ENCODE measurements around the gene NPAS3.

The NPAS3 gene

DNA sequence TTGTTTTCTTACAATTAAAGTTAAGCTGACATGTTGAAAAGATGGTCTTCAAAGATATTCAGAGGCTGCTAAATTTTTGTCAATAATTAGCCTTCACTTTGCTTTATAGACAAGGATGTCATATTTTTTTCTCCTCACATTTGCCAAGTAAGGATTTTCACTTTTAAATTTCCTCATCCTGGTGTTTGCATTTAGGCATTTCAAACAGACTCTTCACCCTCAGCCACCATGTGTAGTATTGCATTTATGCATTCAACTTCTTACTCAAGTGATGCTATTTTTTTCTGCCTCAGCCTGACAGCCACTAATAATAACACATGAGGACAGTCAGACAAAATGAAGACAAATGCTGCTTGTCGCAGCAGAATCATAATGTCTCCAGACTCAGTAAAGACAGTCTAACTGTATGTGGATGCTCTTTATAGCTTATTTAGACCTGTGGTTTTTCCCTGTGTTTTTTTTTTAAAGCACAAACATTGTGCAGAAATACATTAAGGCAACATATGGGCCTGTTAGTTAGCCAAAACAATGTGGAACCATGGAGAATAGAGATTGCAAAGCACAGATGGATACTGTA lies 481.5 kb downstream of the NPAS3 start:
- in situ Hi-C loops (cut with MboI; ENCODE audit: low sequenced_read_pairs), result no loop called here

DNA sequence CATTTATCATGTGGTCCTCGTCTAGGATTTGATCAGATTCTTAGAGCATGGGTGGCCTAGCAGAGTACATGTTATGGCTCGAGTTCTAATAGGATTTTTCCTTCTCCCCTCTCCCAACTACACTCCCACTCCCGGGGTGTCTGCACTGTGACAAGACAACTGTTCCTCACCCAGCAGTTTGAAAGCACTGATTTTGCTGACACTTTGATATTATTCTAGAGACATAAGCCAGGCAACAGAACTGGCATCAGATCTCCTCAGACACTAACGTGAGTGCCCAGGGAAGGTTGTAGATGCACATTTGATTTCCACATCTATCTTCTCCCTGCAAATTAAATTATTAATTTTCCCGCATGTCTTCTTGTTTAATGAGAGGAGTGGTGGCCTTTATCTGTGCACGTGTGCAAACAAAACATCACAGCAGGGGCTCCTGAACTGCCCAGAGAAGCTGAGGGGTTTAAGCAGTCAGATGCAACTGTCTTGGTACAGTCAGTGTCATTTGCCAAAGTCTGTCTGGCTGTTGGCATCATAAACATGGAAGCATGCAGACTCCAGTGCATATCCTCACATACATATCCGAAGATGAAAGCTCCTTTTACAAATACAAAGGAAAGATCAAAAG lies 491.8 kb downstream of the NPAS3 start:
- in situ Hi-C loops (cut with MboI; ENCODE audit: low sequenced_read_pairs), result no loop called here

DNA sequence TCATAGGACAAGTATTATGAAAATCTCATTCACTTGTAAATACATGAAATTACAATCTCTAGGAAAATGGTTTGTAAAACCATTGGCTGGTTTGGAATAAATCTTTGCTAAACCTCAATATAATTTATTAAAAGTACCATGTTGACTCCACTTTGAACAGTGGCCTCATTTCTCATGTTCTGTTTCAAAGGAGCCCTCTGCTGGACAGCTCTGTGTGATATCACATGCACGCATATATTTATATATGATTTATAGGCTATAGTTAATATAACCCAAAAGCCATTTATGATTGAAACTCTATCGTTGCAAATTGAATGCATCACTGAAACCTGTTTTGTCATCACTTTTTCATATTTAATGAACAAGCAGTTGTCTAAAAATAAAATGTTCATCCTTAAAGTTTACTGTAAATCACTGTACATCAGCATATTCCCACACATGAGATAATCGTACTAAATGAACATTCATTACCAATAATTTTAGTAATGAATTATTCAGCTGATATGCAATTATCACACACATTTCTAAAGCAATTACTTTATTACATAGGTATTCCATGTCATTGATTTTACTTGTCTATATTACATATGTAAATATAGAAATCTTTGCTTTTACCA lies 493.8 kb downstream of the NPAS3 start:
- in situ Hi-C loops (cut with MboI; ENCODE audit: low sequenced_read_pairs), result no loop called here

DNA sequence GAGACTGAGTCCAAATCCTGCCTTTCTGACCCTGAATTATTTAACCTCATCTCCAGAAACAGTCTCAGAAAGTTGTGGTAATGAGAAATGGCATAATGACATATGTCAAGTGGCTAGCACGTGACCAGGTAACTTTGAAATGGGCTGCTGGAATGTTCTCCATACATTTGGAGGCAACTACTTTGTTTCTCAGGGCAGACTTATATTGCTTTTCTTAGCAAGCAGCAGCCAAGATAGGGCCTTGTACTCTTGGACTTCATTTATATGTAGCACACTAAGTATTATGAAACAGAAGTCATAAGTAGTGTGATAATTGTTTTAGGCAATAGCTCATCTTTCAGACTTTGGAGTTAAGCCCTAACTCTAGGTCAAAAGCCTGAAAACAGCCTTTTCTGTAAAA lies 494.7 kb downstream of the NPAS3 start:
- in situ Hi-C loops (cut with MboI; ENCODE audit: low sequenced_read_pairs), result no loop called here

DNA sequence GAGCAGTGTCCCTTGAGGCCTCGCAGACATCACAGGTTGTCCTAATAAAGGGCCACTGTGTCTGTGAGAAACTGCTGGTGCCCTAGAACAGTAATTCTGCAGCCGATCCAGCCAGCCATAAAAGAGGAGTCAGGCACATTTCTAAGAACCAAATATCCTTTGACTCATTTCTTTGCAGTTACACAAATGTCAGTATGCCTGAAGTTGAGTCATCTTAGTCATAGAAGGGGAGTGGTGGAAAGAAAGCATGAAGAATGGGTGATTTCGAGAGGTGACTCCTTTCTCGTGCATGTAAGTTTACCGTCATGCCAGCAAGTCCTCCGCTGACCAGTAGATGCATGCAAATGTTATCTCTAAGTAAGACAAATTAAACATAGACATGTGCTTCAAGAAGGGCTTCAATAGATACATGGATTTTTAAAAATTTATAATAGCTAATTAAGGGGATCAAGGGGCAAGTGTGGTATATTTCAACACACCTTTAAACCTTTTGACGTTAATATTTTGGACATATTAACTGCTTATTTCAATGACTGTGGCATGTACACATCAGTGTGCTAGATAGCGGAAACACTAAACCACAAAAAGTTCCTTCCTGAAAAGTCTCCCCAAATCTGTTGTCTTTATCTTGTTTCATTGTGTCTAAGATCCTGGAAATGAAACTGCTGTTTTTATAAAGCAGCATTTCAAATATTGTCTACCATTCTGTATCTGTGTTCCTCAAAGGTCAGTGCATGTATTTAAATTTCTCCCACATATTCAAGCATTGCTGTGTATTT lies 497.4 kb downstream of the NPAS3 start:
- in situ Hi-C loops (cut with MboI; ENCODE audit: low sequenced_read_pairs), result no loop called here

DNA sequence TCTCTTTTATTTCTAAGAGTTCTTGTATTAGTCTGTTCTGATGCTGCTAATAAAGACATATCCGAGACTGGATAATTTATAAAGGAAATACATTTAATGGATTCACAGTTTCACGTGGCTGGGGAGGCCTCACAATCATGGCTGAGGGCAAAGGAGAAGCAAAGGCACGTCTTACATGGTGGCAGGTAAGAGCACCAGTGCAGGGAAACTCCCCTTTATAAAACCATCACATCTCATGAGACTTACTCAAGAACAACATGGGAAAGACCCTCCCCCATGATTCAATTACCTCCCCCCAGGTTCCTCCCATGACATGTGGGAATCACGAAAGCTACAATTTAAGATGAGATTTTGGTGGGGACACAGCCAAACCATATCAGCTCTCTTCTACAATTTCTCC lies 503.0 kb downstream of the NPAS3 start:
- in situ Hi-C loops (cut with MboI; ENCODE audit: low sequenced_read_pairs), result no loop called here

DNA sequence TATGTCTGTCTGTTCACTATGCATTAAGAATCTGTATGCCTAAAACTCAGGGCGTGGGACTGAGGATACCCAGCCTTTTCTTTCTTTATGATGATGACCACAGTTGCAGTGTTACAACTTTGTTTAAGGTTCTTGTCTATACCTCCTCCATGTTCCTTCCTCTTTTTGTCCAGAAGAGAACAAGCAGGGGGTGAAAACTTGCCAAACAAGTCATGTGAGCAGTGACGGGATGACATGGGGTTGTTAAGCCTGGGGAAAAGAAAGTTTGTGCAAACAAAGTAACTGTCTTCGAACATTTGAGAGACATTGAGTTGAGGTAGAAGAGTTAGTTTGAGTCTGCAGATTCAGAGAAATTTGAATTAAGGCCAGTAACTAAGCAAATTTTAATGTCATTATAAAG lies 505.5 kb downstream of the NPAS3 start:
- in situ Hi-C loops (cut with MboI; ENCODE audit: low sequenced_read_pairs), result no loop called here

DNA sequence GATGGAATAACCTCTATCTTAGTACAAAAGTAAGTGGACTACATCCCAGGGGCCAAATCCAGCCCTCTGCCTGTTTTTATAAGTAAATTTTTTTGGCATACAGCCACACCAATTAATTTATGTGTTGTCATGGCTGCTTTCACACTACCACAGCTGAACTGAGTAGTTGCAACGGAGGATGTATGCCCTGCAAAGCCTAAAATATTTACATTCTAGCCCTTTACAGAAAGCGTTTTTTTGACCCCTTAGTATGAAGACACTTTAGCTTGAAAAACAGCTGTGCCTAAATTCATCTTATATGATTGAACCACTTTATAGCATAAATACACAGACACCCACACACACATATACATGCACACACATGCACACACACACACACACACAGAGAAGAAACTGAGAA lies 510.6 kb downstream of the NPAS3 start:
- in situ Hi-C loops (cut with MboI; ENCODE audit: low sequenced_read_pairs), result no loop called here

DNA sequence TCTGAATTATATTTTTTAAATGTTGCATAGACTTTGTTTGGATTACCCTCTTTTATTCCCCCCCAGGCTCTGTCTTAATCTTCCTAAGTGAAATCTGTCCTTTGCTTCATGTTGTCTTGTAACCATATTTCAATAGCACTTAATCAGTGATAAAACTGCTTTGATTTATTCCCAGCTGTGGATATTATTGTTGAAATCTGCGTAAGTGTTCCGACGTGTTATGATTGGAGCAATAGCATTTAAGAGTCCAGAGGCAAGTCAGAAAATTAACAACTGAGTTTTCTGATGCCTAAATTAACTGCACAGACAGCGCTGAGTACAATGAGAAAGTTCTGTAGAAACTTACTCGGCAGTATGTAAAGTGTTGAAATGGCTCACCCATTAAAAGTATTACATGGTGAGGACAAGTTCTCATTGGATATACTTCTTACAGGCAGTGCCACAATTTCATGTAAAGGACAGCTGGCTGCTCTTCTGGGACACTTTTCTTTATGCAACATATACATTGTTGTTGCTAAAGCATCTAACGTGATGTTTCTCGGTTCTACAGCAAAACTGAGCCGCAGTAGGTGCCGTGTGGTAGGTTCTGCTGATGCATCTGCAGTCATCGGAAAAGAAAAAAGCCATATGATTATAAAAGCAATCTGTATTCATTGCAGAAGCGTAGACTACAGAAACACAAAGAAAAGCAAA lies 511.2 kb downstream of the NPAS3 start:
- in situ Hi-C loops (cut with MboI; ENCODE audit: low sequenced_read_pairs), result no loop called here

DNA sequence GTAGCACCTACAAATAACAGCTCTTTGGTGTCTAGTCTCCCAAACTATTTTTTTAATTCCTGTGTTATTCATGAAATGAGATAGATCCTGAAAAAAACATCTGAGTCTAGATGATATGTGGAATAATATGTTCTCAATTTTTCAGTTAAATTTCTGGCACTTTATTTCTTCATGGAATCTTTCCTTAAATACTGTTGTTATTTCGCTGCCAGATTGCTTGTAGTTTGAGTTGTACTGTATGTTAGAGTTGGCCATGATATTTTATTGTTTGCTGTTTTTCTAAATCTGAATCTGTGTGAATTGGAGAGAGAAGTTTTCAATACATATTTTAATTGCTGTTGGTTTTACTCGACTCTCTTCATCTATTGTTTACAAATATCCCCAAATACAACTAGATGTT lies 511.7 kb downstream of the NPAS3 start:
- in situ Hi-C loops (cut with MboI; ENCODE audit: low sequenced_read_pairs), result no loop called here

DNA sequence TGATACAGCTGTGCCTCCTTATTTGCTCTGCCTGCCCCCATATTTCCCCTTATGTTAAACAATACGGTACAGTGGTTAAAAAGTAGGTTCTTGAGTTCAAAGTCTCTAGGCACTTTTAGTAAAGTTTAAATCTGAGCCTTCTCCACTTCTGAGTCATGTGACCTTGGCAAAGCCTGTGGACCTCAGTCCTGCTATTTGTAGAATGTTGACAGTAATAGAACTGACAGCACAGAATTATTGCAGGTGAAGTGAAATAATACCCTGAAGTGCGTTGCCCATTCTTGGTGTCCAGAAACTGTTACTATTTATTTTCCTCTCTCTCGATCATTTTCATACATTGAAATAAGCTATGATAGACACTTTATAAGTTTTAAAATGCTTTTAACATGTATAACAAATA lies 512.5 kb downstream of the NPAS3 start:
- in situ Hi-C loops (cut with MboI; ENCODE audit: low sequenced_read_pairs), result no loop called here

DNA sequence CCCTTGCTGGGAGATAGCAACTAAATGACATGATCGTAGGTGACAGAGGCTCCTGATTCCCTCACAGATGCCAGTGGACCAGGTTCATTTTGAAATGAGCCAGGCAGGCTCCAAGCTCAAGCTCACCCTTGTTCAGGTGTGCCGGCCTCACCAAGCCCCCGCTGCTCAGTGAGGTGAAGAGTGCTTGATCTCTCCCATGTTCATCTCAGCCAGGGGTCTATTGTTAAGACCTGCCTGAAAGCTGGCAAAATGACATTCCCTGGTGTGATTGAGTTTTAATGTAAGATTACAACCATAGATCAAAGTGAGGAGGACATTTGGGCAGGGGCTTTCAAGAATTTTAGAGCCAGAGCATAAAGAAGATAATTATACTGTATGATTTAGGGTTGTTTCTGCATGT lies 514.3 kb downstream of the NPAS3 start:
- in situ Hi-C loops (cut with MboI; ENCODE audit: low sequenced_read_pairs), result no loop called here

DNA sequence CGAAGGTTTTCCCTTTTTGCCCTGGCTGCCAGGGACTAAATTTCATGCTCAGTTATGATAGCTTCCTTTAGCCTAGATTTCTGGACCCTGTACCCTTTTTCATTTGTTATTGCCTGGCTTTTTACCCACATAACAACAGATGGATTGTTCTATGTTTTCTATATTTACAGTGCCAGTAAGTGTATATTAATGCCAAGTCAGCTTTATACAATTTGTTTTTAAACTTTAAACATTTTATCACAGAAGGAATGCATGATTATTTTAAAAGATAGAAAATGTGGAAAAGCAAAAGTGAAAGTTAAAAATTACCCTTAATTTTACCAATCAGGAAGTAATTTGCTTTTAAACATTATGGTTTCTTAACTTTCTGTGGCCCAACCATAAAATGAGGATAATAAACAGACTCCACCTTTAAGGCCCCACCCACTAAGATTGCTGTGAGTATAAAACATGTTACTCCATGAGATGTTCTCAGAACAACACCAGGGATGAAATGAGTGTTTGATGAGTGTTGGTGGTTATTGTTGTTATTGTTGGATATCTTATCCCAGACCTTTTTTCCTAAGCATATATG lies 515.4 kb downstream of the NPAS3 start:
- in situ Hi-C loops (cut with MboI; ENCODE audit: low sequenced_read_pairs), result no loop called here

DNA sequence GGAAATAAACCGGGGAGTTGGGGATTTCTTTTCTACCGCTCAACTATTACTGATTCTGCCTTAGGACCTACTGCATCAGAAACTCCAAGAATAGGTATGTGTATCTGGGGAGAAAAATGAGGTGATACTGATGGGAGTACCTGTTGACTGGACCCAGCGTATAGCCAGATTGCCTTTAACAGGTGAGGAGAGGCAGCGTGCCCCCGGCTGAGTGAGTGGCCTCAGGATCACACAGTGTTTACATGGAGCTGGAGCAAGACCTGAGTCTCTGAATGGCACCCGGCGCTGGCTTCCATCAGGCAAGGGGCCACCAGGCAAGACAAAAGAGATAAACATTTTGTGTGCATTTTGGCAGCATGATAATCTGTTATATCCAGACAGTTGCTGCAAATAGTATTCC lies 516.0 kb downstream of the NPAS3 start:
- in situ Hi-C loops (cut with MboI; ENCODE audit: low sequenced_read_pairs), result no loop called here

DNA sequence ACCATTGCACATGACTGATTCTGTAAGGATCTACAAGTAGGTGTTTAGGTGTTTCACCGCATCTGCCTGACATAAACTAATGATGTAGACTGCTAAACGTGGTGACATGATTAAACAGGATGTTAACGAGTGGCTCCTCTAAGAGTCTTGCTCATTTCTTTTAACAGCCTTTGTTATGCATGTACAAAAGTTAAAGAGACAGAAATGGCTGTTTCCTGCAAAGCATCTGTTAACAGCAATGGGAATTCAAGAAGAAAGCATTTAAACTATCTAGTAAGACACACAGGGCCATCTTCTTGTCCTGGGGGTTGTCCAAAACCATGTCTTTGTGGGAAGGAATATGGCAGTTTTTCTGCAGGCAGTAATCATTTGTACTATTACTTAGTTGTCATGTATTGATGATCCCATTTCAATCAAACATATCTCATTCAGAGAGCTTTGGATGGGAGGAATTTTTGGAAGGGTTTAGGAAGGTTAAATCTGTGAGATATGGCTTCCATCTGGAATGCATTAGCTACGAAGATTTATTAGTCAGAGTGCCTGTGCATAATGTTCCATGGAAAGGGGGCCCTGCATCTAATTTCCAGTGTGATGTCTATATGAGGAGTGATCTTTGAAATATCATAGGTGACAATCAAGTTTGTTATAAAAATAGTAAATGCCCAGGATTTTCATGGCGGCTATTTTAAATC lies 517.1 kb downstream of the NPAS3 start:
- in situ Hi-C loops (cut with MboI; ENCODE audit: low sequenced_read_pairs), result no loop called here

DNA sequence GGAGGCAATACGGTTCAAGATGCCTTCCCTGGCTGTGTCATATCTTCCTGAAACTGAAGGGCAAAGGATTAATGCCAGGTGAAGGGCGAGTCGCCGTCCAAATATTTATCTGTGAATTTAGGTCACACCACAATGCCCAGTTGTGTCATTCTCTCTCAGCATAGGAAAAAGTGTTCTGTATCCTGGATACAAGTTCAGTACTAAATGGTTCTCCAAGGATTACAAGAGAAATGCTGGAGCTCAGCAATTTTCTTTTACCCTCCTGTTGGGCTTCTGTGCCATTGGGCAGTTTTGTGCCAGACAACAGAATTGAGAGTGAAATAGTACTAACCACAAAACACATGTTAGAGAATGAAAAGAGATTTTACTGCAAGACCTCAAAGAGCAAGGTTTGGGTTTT lies 518.3 kb downstream of the NPAS3 start:
- in situ Hi-C loops (cut with MboI; ENCODE audit: low sequenced_read_pairs), result no loop called here

DNA sequence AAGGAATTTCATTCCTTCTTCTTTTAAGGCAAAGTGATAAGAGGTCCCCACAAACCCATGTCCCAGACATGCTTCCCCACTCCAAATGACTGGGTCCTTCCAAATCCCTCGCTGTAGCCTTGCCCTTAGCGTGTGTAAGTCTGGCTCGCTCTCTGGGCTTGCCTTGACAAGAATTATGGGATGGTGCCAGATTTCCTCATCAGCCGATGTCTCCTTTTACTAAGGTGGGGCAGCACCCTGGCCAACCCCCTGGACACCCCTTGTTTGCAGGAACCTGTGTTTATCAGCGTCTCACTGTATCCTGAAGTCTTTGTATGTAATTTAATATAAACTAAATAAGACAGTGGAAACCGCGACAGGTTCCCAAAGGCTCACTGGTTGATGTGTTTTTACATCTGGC lies 518.9 kb downstream of the NPAS3 start:
- in situ Hi-C loops (cut with MboI; ENCODE audit: low sequenced_read_pairs), result no loop called here

DNA sequence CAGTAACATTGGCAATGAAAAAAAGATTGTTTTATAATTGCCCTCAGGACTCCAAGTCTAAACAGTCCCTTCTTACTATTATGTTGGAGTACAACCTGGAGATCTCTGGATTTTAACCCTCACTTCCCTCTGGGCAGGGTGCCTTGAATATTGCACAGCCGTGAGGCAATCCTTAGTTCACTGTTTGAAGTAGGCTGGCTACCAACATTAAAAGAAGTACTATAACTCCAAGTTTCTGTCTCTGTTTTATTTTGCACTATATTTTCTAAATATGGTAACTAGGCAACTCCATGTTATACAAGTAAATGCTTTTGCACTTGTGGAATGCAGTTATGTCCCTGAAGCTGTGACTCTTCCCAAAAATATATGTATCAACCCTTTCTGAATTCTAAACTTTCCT lies 521.5 kb downstream of the NPAS3 start:
- in situ Hi-C loops (cut with MboI; ENCODE audit: low sequenced_read_pairs), result no loop called here

DNA sequence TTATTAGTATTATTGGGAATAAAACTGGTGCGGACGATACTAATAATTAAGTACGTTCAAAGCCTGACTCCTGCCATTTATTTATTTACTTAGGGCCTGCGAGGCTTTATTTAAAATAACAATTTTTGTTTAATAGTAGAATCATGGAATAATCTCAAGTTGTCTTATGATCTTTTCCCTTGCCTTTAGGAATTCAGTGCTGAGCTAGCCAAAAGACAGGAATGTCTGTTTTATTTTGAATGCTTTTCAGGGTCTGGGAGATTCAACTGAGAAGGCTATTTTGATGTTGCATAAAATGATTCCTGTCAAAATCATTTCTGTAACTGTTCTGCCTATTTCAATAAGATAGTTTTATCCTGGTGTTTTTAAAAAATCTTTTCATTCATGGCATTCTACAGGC lies 522.4 kb downstream of the NPAS3 start:
- in situ Hi-C loops (cut with MboI; ENCODE audit: low sequenced_read_pairs), result no loop called here

DNA sequence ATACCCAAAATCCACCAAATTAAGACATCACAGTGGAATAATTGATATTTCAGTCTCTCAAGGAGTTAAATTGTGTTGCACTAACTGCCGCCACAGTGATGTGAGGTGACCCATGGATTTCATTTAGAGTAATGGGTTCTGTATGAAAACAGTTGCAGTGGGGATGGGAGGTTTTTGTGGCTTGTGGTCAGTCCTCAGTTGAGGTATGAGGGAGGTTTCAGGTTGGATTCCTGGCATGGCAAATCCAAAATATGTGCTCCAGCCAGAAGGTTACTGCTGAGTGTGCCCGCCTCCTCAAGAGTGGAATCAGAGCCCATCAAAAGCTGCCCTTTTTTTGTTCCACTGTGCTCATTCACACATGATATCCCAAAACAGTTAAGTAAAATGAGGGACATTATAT lies 525.1 kb downstream of the NPAS3 start:
- in situ Hi-C loops (cut with MboI; ENCODE audit: low sequenced_read_pairs), result no loop called here
